DND-41 (cell line): ENCODE measurements around the gene SEM1.
"Not testable (repeated sequence)": the region's sequence is repeated elsewhere in the genome, so short reads cannot be mapped to it uniquely, and the experiment has no call there.

Experiments
- ATAC-seq: fragments of 200-7000 bp; cut with Tn5 transposase; 3 replicates; pipeline ENCODE4 v1.9.1; 2021; ENCODE audit warnings: low read depth; ENCODE audit not compliant: insufficient read depth
- DNase-seq: peaks from one replicate; pipeline ENCODE4 v3.0.0-alpha.2; 2020
- H2AFZ ChIP-seq: 2 replicates; pipeline ENCODE4 v1.6.0; 2012; ENCODE audit warnings: low read depth, low read length
- H3K27ac ChIP-seq: 2 replicates; pipeline ENCODE4 v1.5.1; 2012; ENCODE audit warnings: low read length, inconsistent platforms
- H3K27me3 ChIP-seq: fragments of 200-600 bp; sonication (generic); 2 replicates; pipeline ENCODE4 v1.6.0; 2012; ENCODE audit warnings: low read length, mild to moderate bottlenecking, inconsistent platforms; ENCODE audit not compliant: insufficient read depth, poor library complexity
- H3K36me3 ChIP-seq: 2 replicates; pipeline ENCODE4 v1.5.1; 2012; ENCODE audit warnings: low read length, inconsistent platforms; ENCODE audit not compliant: insufficient read depth
- H3K4me1 ChIP-seq: 2 replicates; pipeline ENCODE4 v1.5.1; 2012; ENCODE audit warnings: mild to moderate bottlenecking, low read length; ENCODE audit not compliant: insufficient read depth
- H3K4me2 ChIP-seq: 2 replicates; pipeline ENCODE4 v1.6.0; 2012; ENCODE audit warnings: mild to moderate bottlenecking, moderate library complexity, low read length, inconsistent platforms; ENCODE audit not compliant: insufficient read depth
- H3K4me3 ChIP-seq, 2 experiments: fragments of 200-600 bp in 1 of 2; shearing (Covaris generic) in 1 of 2; 2 replicates each; pipeline ENCODE4 v1.5.1; 2012 to 2016; ENCODE audit warnings: inconsistent platforms in 2 of 2, low read length in 2 of 2, mild to moderate bottlenecking in 2 of 2, low read depth in 1 of 2, moderate library complexity in 1 of 2
- H3K79me2 ChIP-seq: 2 replicates; pipeline ENCODE4 v1.6.0; 2012; ENCODE audit warnings: low read length, inconsistent platforms; ENCODE audit not compliant: insufficient read depth
- H3K9ac ChIP-seq: 2 replicates; pipeline ENCODE4 v1.6.0; 2012; ENCODE audit warnings: low read depth, mild to moderate bottlenecking, inconsistent platforms, low read length, moderate library complexity
- H3K9me3 ChIP-seq: 2 replicates; pipeline ENCODE4 v1.5.1; 2012; ENCODE audit warnings: low read length, moderate library complexity, mild to moderate bottlenecking, inconsistent platforms; ENCODE audit not compliant: insufficient read depth, severe bottlenecking
- H4K20me1 ChIP-seq: 2 replicates; pipeline ENCODE4 v1.6.0; 2012; ENCODE audit warnings: low read length; ENCODE audit not compliant: insufficient read depth
- EZH2 ChIP-seq: IDR thresholded peaks from 3 replicates; pipeline ENCODE4 v1.6.1; 2012; ENCODE audit warnings: borderline replicate concordance, low read depth, mild to moderate bottlenecking, moderate library complexity, low read length, inconsistent platforms; ENCODE audit not compliant: severe bottlenecking
- TF ChIP-seq, protein P1 (sequence below): IDR thresholded peaks from 2 replicates; pipeline ENCODE4 v1.5.1; 2012; ENCODE audit warnings: borderline replicate concordance, low read length, moderate library complexity, mild to moderate bottlenecking; ENCODE audit not compliant: poor library complexity, severe bottlenecking; ENCODE audit errors: extremely low read depth

SEM1 gene

DNA sequence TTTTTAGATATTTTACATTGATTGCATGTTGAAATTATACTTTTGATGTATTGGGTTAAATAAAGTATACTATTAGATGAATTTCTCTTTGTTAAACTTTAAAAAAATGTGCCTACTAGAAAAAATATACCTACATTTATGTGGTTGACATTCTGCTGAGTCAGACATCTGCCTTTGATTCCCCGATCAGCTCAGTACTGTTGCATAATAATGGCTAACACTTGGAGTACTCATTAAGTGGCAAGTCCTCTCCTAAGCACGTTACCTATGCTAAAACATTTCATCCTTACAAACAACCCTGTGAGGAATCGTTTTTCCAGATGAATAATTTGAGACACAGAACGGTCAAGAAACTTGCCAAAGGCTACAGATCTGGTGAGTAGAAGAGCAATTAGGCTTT lies 14.0 kb upstream of the SEM1 start:
- no peak for TF ChIP-seq EZH2
- TF ChIP-seq, protein P1, sequence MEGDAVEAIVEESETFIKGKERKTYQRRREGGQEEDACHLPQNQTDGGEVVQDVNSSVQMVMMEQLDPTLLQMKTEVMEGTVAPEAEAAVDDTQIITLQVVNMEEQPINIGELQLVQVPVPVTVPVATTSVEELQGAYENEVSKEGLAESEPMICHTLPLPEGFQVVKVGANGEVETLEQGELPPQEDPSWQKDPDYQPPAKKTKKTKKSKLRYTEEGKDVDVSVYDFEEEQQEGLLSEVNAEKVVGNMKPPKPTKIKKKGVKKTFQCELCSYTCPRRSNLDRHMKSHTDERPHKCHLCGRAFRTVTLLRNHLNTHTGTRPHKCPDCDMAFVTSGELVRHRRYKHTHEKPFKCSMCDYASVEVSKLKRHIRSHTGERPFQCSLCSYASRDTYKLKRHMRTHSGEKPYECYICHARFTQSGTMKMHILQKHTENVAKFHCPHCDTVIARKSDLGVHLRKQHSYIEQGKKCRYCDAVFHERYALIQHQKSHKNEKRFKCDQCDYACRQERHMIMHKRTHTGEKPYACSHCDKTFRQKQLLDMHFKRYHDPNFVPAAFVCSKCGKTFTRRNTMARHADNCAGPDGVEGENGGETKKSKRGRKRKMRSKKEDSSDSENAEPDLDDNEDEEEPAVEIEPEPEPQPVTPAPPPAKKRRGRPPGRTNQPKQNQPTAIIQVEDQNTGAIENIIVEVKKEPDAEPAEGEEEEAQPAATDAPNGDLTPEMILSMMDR, result no peak
- no peak for ATAC-seq
- H4K20me1 ChIP-seq, result no peaks in the 10 kb centered on the region

DNA sequence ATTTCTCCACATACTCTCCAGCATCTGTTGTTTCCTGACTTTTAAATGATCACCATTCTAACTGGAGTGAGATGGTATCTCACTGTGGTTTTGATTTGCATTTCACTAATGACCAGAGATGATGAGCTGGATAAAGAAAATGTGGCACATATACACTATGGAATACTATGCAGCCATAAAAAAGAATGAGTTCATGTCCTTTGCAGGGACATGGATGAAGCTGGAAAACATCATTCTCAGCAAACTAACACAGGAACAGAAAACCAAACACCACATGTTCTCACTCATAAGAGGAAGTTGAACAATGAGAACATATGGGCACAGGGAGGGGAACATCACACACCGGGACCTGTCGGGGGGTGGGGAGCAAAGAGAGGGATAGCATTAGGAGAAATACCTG lies 13.3 kb upstream of the SEM1 start:
- H4K20me1 ChIP-seq, H3K27ac ChIP-seq, H3K4me2 ChIP-seq: not testable (repeated sequence)

More for the DNA sequence above, 14.0 kb upstream of the SEM1 start:
- Histone ChIP-seq H3K4me3 (no peak overlapping the region), H2AFZ (no peak overlapping the region), H3K36me3 (no peaks in the 10 kb centered on the region), H3K9ac (no peak overlapping the region), H3K9me3 (no peaks in the 10 kb centered on the region), H3K27ac (no peak overlapping the region), H3K4me2 (no peak overlapping the region), H3K79me2 (no peaks in the 10 kb centered on the region), H3K27me3 (no peaks in the 10 kb centered on the region), H3K4me1 (no peaks in the 10 kb centered on the region)
- no peak for DNase-seq

DNA sequence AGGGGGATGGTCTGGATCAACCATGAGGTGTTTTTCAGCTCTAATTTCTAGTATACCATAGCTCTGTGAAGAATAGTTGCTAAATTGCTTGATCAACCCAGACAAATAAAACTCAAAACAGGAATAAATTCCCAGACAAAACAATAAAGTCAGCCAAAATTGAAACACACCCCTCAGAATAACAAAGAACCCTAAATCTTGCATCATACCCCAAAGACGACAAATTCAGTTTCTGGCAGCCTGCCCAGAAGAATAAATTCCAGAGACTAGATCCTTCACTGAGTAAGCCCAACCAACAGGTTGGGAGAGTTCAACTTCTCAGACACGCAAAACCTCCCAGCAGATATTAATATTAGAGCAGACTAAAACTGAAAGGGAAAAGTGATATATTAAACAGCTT lies 11.2 kb upstream of the SEM1 start:
- H3K9me3 ChIP-seq, result no peaks in the 10 kb centered on the region
- H3K27ac ChIP-seq, result no peak overlapping the region
- H3K4me3 ChIP-seq, result no peak overlapping the region
- no peaks in the 10 kb centered on the region for H3K4me1 ChIP-seq
- no peaks in the 10 kb centered on the region for H3K27me3 ChIP-seq
- H3K4me2 ChIP-seq, result no peak overlapping the region
- H2AFZ ChIP-seq, result no peak overlapping the region
- TF ChIP-seq EZH2, result no peak
- TF ChIP-seq, protein P1, result no peak
- no peaks in the 10 kb centered on the region for H3K79me2 ChIP-seq
- H3K36me3 ChIP-seq, result no peaks in the 10 kb centered on the region
- no peak overlapping the region for H3K9ac ChIP-seq
- ATAC-seq, result no peak
- DNase-seq, result no peak
- no peaks in the 10 kb centered on the region for H4K20me1 ChIP-seq

More for the DNA sequence above, 13.3 kb upstream of the SEM1 start:
- H3K9ac ChIP-seq, H3K27me3 ChIP-seq, H3K4me3 ChIP-seq, DNase-seq, H3K79me2 ChIP-seq, H3K9me3 ChIP-seq, ATAC-seq, H2AFZ ChIP-seq, H3K4me1 ChIP-seq, H3K36me3 ChIP-seq: not testable (repeated sequence)

DNA sequence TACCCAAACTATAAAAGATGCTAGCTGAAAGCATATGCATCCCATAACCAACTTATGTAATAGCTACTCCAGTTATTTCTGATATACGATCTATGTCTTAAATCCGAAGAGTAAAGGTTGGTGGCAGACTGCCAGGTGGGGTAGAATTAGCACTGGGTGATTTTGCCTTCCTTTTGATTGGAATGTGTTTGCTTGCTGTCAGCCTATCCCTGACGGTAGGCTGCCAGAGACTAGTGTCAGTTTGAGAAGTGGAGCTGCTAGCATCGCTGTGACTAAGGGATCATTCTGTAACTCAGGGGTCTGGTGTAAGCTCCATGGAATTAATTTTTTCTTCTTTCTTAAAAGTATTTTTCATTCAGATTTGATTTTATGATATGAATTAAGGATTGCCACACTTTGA lies 9.5 kb upstream of the SEM1 start:
- no peak for ATAC-seq
- no peak overlapping the region for H3K9ac ChIP-seq
- no peak overlapping the region for H2AFZ ChIP-seq
- H3K36me3 ChIP-seq, result no peaks in the 10 kb centered on the region
- H4K20me1 ChIP-seq, result no peaks in the 10 kb centered on the region
- no peak overlapping the region for H3K27ac ChIP-seq
- H3K9me3 ChIP-seq, result peaks cover 2% of the 10 kb centered on the region
- no peaks in the 10 kb centered on the region for H3K79me2 ChIP-seq
- no peak overlapping the region for H3K4me2 ChIP-seq
- no peak for DNase-seq
- no peaks in the 10 kb centered on the region for H3K4me1 ChIP-seq
- no peaks in the 10 kb centered on the region for H3K27me3 ChIP-seq
- TF ChIP-seq, protein P1, result no peak
- no peak for TF ChIP-seq EZH2
- no peak overlapping the region for H3K4me3 ChIP-seq
